ENCODE results near the gene APOE. TPM values are rescaled to one million over a fixed set of nuclear protein-coding genes. Genes with fewer than 3 reads are reported as not detected.

The APOE gene
- total and polyA plus RNA-seq, 2 of the 13 experiments (the other 11 are each of a cell fraction or from before 2014, with no cell fraction given): 1,328 to 1,470 TPM

DNA sequence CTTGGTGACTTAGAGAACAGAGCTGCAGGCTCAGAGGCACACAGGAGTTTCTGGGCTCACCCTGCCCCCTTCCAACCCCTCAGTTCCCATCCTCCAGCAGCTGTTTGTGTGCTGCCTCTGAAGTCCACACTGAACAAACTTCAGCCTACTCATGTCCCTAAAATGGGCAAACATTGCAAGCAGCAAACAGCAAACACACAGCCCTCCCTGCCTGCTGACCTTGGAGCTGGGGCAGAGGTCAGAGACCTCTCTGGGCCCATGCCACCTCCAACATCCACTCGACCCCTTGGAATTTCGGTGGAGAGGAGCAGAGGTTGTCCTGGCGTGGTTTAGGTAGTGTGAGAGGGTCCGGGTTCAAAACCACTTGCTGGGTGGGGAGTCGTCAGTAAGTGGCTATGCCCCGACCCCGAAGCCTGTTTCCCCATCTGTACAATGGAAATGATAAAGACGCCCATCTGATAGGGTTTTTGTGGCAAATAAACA is 18.7 kb downstream of the APOE start (continued):
- TF ChIP-seq ZNF589 (CRISPR knock-in tag; conservative IDR thresholded peaks at IDR 0.05): no peak
- TF ChIP-seq, protein P1, sequence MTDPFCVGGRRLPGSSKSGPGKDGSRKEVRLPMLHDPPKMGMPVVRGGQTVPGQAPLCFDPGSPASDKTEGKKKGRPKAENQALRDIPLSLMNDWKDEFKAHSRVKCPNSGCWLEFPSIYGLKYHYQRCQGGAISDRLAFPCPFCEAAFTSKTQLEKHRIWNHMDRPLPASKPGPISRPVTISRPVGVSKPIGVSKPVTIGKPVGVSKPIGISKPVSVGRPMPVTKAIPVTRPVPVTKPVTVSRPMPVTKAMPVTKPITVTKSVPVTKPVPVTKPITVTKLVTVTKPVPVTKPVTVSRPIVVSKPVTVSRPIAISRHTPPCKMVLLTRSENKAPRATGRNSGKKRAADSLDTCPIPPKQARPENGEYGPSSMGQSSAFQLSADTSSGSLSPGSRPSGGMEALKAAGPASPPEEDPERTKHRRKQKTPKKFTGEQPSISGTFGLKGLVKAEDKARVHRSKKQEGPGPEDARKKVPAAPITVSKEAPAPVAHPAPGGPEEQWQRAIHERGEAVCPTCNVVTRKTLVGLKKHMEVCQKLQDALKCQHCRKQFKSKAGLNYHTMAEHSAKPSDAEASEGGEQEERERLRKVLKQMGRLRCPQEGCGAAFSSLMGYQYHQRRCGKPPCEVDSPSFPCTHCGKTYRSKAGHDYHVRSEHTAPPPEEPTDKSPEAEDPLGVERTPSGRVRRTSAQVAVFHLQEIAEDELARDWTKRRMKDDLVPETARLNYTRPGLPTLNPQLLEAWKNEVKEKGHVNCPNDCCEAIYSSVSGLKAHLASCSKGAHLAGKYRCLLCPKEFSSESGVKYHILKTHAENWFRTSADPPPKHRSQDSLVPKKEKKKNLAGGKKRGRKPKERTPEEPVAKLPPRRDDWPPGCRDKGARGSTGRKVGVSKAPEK (CRISPR knock-in tag; IDR thresholded peaks at IDR 0.05; ENCODE audit: borderline replicate concordance): no peak
- peak; percentile 93 for TF ChIP-seq ZNF205 (CRISPR knock-in tag; IDR thresholded peaks at IDR 0.05)
- TF ChIP-seq ZFX (CRISPR knock-in tag; IDR thresholded peaks at IDR 0.05; ENCODE audit: low read depth): peak; percentile 80
- TF ChIP-seq TRIM24 (CRISPR knock-in tag; IDR thresholded peaks at IDR 0.05): peak; percentile 77; the same call in 1 of the 2 replicates
- TF ChIP-seq ARHGAP35 (CRISPR knock-in tag; IDR thresholded peaks at IDR 0.05; ENCODE audit: borderline replicate concordance): no peak
- peak; percentile 73 for TF ChIP-seq GATAD1 (CRISPR knock-in tag; IDR thresholded peaks at IDR 0.05)
- TF ChIP-seq ZNF709 (CRISPR knock-in tag; IDR thresholded peaks at IDR 0.05): no peak; the same call in 1 of the 2 replicates
- TF ChIP-seq FOXJ3 (CRISPR knock-in tag; IDR thresholded peaks at IDR 0.05; ENCODE audit: borderline replicate concordance): peak; percentile 89
- no peak for TF ChIP-seq ZNF432 (CRISPR knock-in tag; IDR thresholded peaks at IDR 0.05; ENCODE audit: borderline replicate concordance)
- no peak for TF ChIP-seq ZNF10 (CRISPR knock-in tag; IDR thresholded peaks at IDR 0.05; ENCODE audit: borderline replicate concordance, low read depth)
- TF ChIP-seq KDM1A (CRISPR knock-in tag; IDR thresholded peaks at IDR 0.05): peak; percentile 75
- TF ChIP-seq ZNF724P (CRISPR knock-in tag; IDR thresholded peaks at IDR 0.05; ENCODE audit: borderline replicate concordance): no peak; the same call in 1 of the 2 replicates
- TF ChIP-seq ESRRA (CRISPR knock-in tag; IDR thresholded peaks at IDR 0.05; ENCODE audit: low read depth): peak; percentile 99
- TF ChIP-seq, protein P2, sequence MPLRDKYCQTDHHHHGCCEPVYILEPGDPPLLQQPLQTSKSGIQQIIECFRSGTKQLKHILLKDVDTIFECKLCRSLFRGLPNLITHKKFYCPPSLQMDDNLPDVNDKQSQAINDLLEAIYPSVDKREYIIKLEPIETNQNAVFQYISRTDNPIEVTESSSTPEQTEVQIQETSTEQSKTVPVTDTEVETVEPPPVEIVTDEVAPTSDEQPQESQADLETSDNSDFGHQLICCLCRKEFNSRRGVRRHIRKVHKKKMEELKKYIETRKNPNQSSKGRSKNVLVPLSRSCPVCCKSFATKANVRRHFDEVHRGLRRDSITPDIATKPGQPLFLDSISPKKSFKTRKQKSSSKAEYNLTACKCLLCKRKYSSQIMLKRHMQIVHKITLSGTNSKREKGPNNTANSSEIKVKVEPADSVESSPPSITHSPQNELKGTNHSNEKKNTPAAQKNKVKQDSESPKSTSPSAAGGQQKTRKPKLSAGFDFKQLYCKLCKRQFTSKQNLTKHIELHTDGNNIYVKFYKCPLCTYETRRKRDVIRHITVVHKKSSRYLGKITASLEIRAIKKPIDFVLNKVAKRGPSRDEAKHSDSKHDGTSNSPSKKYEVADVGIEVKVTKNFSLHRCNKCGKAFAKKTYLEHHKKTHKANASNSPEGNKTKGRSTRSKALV (CRISPR knock-in tag; IDR thresholded peaks at IDR 0.05): no peak
- TF ChIP-seq, protein P3, sequence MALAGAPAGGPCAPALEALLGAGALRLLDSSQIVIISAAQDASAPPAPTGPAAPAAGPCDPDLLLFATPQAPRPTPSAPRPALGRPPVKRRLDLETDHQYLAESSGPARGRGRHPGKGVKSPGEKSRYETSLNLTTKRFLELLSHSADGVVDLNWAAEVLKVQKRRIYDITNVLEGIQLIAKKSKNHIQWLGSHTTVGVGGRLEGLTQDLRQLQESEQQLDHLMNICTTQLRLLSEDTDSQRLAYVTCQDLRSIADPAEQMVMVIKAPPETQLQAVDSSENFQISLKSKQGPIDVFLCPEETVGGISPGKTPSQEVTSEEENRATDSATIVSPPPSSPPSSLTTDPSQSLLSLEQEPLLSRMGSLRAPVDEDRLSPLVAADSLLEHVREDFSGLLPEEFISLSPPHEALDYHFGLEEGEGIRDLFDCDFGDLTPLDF (CRISPR knock-in tag; IDR thresholded peaks at IDR 0.05): no peak
- peak; percentile 95 for TF ChIP-seq SOX5 (CRISPR knock-in tag; IDR thresholded peaks at IDR 0.05; ENCODE audit: borderline replicate concordance)
- TF ChIP-seq, protein P4, sequence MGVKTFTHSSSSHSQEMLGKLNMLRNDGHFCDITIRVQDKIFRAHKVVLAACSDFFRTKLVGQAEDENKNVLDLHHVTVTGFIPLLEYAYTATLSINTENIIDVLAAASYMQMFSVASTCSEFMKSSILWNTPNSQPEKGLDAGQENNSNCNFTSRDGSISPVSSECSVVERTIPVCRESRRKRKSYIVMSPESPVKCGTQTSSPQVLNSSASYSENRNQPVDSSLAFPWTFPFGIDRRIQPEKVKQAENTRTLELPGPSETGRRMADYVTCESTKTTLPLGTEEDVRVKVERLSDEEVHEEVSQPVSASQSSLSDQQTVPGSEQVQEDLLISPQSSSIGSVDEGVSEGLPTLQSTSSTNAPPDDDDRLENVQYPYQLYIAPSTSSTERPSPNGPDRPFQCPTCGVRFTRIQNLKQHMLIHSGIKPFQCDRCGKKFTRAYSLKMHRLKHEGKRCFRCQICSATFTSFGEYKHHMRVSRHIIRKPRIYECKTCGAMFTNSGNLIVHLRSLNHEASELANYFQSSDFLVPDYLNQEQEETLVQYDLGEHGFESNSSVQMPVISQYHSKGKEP (CRISPR knock-in tag; IDR thresholded peaks at IDR 0.05): no peak
- peak; percentile 71; the same call in 1 of the 2 replicates for TF ChIP-seq ZNF317 (CRISPR knock-in tag; IDR thresholded peaks at IDR 0.05)
- no peak; the same call in 1 of the 2 replicates for TF ChIP-seq ZBTB42 (CRISPR knock-in tag; IDR thresholded peaks at IDR 0.05)
- TF ChIP-seq HOXA5 (CRISPR knock-in tag; IDR thresholded peaks at IDR 0.05): 0 out of 2 replicates have a peak, but pooled peaks have one; percentile 73
- TF ChIP-seq KAT7 (CRISPR knock-in tag; IDR thresholded peaks at IDR 0.05; ENCODE audit: borderline replicate concordance): peak; percentile 90
- no peak for TF ChIP-seq ZNF180 (CRISPR knock-in tag; IDR thresholded peaks at IDR 0.05; ENCODE audit: borderline replicate concordance, low read depth)

All from HepG2 (cell line).